Measurements from ENCODE around the gene CNTNAP2.

- TF ChIP-seq ZSCAN30 (tag by site-specific recombination; IDR thresholded peaks at IDR 0.05) (no peak), ZNF132 (tag by site-specific recombination; IDR thresholded peaks at IDR 0.05; ENCODE audit: borderline replicate concordance) (no peak), TCF7L2 (IDR thresholded peaks at IDR 0.05; ENCODE audit: borderline replicate concordance, low read depth, low read length) (no peak), ZNF114 (tag by site-specific recombination; IDR thresholded peaks at IDR 0.05) (no peak), CTCF (tag by site-specific recombination; IDR thresholded peaks at IDR 0.05) (no peak), ZNF513 (tag by site-specific recombination; IDR thresholded peaks at IDR 0.05) (no peak), PATZ1 (tag by site-specific recombination; IDR thresholded peaks at IDR 0.05) (no peak), SP3 (tag by site-specific recombination; IDR thresholded peaks at IDR 0.05) (no peak), ZNF354C (tag by site-specific recombination; IDR thresholded peaks at IDR 0.05; ENCODE audit: borderline replicate concordance, low read depth) (no peak), ZNF843 (tag by site-specific recombination; IDR thresholded peaks at IDR 0.05) (no peak), ZNF791 (tag by site-specific recombination; IDR thresholded peaks at IDR 0.05) (no peak), ZNF488 (tag by site-specific recombination; IDR thresholded peaks at IDR 0.05) (no peak), REPIN1 (tag by site-specific recombination; IDR thresholded peaks at IDR 0.05; ENCODE audit: low read depth) (no peak)
Observed at GRCh38 chr7:148447221-148447849, 2330.7 kb downstream of the CNTNAP2 start.
